Measurements from ENCODE around the gene ARHGDIA. TPM values are rescaled to one million over a fixed set of nuclear protein-coding genes. Genes with fewer than 3 reads are reported as not detected.
A peak's percentile ranks its signal among the peaks of the same experiment; 100 is the strongest.

The ARHGDIA gene
- total RNA-seq, 1 experiment from 2014 or later, result 247 TPM

DNA sequence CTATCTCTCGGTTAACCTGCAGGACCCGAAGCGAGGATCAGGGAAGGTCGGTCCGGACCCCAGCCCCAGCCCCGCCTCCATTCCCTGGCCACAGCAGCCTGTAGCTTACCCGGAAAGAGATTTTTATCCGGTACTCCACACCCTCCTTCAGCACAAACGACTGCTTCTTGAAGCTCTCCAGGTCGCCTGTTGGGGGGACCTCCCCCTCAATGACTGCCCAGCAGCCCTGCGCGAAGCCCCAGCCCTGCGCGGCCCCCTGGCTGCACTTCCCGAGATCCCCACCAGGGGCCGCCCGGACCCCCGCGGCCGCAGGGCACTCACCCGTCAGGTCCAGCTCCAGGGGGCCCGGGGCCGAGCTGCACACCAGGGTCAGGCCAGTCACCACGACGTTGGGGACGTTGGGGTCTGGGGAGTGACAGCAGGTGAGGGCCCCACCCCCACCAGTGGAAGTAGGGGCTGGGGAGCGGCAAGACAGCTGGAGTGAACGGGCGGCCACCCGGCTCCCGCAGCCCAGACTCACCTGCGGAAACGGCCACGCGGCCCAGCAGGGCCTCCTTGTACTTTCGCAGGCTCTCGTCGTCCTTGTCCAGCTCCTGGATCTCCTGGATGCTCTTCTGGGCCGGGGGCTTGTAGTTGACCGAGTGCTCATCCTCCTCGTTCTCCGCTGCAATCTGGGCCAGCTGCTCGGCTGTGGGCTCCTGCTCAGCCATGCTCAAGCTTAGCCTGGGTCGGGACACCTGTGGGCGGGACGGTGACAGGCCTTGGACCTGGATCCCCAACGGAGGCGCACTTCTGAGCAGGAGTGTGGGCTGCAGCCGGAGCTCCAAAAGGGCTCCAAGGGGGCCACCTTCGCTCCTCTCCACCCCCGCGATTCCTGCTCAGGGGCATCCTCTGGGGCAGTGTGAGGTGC is 1.7 kb downstream of the ARHGDIA start (continued):
- TF ChIP-seq JUN (CRISPR knock-in tag; IDR thresholded peaks at IDR 0.05) (no peak), NFATC4 (CRISPR knock-in tag; IDR thresholded peaks at IDR 0.05) (peak; percentile 53; the same call in 1 of the 2 replicates), ZNF232 (CRISPR knock-in tag; IDR thresholded peaks at IDR 0.05) (no peak), E2F5 (CRISPR knock-in tag; IDR thresholded peaks at IDR 0.05) (peak; percentile 34; the same call in 1 of the 2 replicates), FOXJ3 (CRISPR knock-in tag; IDR thresholded peaks at IDR 0.05; ENCODE audit: borderline replicate concordance) (no peak), FOXK1 (CRISPR knock-in tag; IDR thresholded peaks at IDR 0.05) (no peak), KAT7 (CRISPR knock-in tag; IDR thresholded peaks at IDR 0.05; ENCODE audit: borderline replicate concordance) (peak; percentile 82; the same call in 1 of the 2 replicates), MLX (CRISPR knock-in tag; IDR thresholded peaks at IDR 0.05) (no peak), ZNF425 (CRISPR knock-in tag; conservative IDR thresholded peaks at IDR 0.05) (0 out of 2 replicates have a peak, but pooled peaks have one; percentile 6), TCF7 (CRISPR knock-in tag; IDR thresholded peaks at IDR 0.05; ENCODE audit: low read depth) (no peak), GTF2I (CRISPR knock-in tag; conservative IDR thresholded peaks at IDR 0.05) (no peak), SMAD3 (CRISPR knock-in tag; IDR thresholded peaks at IDR 0.05; ENCODE audit: borderline replicate concordance) (no peak), OVOL2 (CRISPR knock-in tag; IDR thresholded peaks at IDR 0.05; ENCODE audit: borderline replicate concordance) (no peak), TEAD1 (CRISPR knock-in tag; IDR thresholded peaks at IDR 0.05) (no peak), EMX1 (CRISPR knock-in tag; IDR thresholded peaks at IDR 0.05) (peak; percentile 39), USF2 (CRISPR knock-in tag; IDR thresholded peaks at IDR 0.05) (no peak), ZMAT4 (CRISPR knock-in tag; IDR thresholded peaks at IDR 0.05) (no peak), MXD4 (CRISPR knock-in tag; IDR thresholded peaks at IDR 0.05; ENCODE audit: borderline replicate concordance) (no peak), RORB (CRISPR knock-in tag; IDR thresholded peaks at IDR 0.05) (no peak), NR3C1 (CRISPR knock-in tag; conservative IDR thresholded peaks at IDR 0.05; ENCODE audit: low read depth) (no peak), ZNF423 (CRISPR knock-in tag; IDR thresholded peaks at IDR 0.05) (peak; percentile 89), AFF4 (CRISPR knock-in tag; IDR thresholded peaks at IDR 0.05; ENCODE audit: borderline replicate concordance) (no peak), IRF2 (CRISPR knock-in tag; IDR thresholded peaks at IDR 0.05; ENCODE audit: borderline replicate concordance, low read depth) (no peak), SMAD4 (CRISPR knock-in tag; IDR thresholded peaks at IDR 0.05) (no peak)
- TF ChIP-seq, protein P1, sequence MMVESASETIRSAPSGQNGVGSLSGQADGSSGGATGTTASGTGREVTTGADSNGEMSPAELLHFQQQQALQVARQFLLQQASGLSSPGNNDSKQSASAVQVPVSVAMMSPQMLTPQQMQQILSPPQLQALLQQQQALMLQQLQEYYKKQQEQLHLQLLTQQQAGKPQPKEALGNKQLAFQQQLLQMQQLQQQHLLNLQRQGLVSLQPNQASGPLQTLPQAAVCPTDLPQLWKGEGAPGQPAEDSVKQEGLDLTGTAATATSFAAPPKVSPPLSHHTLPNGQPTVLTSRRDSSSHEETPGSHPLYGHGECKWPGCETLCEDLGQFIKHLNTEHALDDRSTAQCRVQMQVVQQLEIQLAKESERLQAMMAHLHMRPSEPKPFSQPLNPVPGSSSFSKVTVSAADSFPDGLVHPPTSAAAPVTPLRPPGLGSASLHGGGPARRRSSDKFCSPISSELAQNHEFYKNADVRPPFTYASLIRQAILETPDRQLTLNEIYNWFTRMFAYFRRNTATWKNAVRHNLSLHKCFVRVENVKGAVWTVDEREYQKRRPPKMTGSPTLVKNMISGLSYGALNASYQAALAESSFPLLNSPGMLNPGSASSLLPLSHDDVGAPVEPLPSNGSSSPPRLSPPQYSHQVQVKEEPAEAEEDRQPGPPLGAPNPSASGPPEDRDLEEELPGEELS (CRISPR knock-in tag; IDR thresholded peaks at IDR 0.05), result no peak
- TF ChIP-seq, protein P2, sequence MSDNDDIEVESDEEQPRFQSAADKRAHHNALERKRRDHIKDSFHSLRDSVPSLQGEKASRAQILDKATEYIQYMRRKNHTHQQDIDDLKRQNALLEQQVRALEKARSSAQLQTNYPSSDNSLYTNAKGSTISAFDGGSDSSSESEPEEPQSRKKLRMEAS (CRISPR knock-in tag; IDR thresholded peaks at IDR 0.05), result no peak
